HCT116 (cell line): ENCODE data around the gene SLC17A5. TPM values are rescaled to one million over a fixed set of nuclear protein-coding genes. Genes with fewer than 3 reads are reported as not detected.
A peak's percentile ranks its signal among the peaks of the same experiment; 100 is the strongest.

ENCODE experiments used
- ATAC-seq: fragments of 200-7000 bp; cut with Tn5 transposase; 2 replicates; pipeline ENCODE4 v1.9.1; 2020; ENCODE audit warnings: mild to moderate bottlenecking, moderate library complexity
- BruUV-seq: library from RNA; stranded (reverse); fragments of 400-500 nt; replicated peaks from 2 replicates; lab custom pipeline; 2021; lab: Mats Ljungman, UMichigan
- CTCF ChIA-PET: fragments of 300-600 bp; sonication (Branson Sonifier 250); formaldehyde crosslinking; loops from one replicate; lab custom pipeline; 2021; ENCODE audit warnings: antibody characterized with exemption; lab: Charles Lee
- POLR2A ChIA-PET: fragments of 300-600, 350-600 bp; sonication (Branson Sonifier 250); formaldehyde crosslinking; loops from one replicate; lab custom pipeline; 2021; ENCODE audit warnings: antibody characterized with exemption; lab: Charles Lee
- RAD21 ChIA-PET, 2 experiments: fragments of 300-600 bp; sonication (Branson Sonifier 250); formaldehyde crosslinking; loops; one replicate each; lab custom pipeline; 2023; ENCODE audit warnings: low total read pairs in 2 of 2; ENCODE audit not compliant: uncharacterized antibody in 2 of 2, unreplicated experiment in 2 of 2, low non-redundant PET in 1 of 2; lab: Charles Lee
- DNase-seq: peaks from one replicate; pipeline ENCODE4 v3.0.0-alpha.2; 2010; ENCODE audit warnings: low read depth, low spot score
- H2AFZ ChIP-seq: fragments of 200-600 bp; shearing (Covaris generic), sonication (generic); 2 replicates; pipeline ENCODE4 v1.6.1; 2017; ENCODE audit warnings: low read depth, mixed run types, mixed read lengths, antibody characterized with exemption, low read length; ENCODE audit not compliant: poor library complexity, severe bottlenecking
- H3K27ac ChIP-seq: 2 replicates; pipeline ENCODE4 v1.5.1; 2012; ENCODE audit warnings: low read depth, low read length
- H3K27me3 ChIP-seq: fragments of 200-600 bp; sonication (generic); 2 replicates; pipeline ENCODE4 v1.6.1; 2016; ENCODE audit warnings: mixed run types, low read length, mixed read lengths; ENCODE audit not compliant: insufficient read depth
- H3K36me3 ChIP-seq, 2 experiments: fragments of 200-500 bp in 1 of 2; fragments of 200-600 bp in 1 of 2; sonication (Bioruptor generic) in 1 of 2; sonication (generic) in 1 of 2; 2 replicates each; pipeline versions ENCODE4 v1.5.1 to v1.6.1; 2014 to 2016; ENCODE audit warnings: low read length in 2 of 2, inconsistent platforms in 1 of 2, mixed read lengths in 1 of 2, mixed run types in 1 of 2; ENCODE audit not compliant: insufficient read depth in 2 of 2, control insufficient read depth in 1 of 2
- H3K4me1 ChIP-seq, 2 experiments: fragments of 200-600 bp in 1 of 2; sonication (generic) in 1 of 2; 2 replicates each; pipeline versions ENCODE4 v1.5.1 to v1.6.1; 2012 to 2017; ENCODE audit warnings: low read length in 2 of 2, inconsistent platforms in 1 of 2, mild to moderate bottlenecking in 1 of 2, mixed read lengths in 1 of 2, mixed run types in 1 of 2, moderate library complexity in 1 of 2; ENCODE audit not compliant: insufficient read depth in 2 of 2, control insufficient read depth in 1 of 2
- H3K4me2 ChIP-seq: fragments of 200-600 bp; sonication (generic); 2 replicates; pipeline ENCODE4 v1.6.1; 2017; ENCODE audit warnings: mixed run types, low read length, mixed read lengths
- H3K4me3 ChIP-seq, 2 experiments: fragments of 200-600 bp in 1 of 2; sonication (generic) in 1 of 2; replicated peaks in 1 of 2; 2 replicates each; pipeline ENCODE4 v1.5.1; 2011 to 2016; ENCODE audit warnings: low read length in 2 of 2, control low read depth in 1 of 2, low read depth in 1 of 2, mild to moderate bottlenecking in 1 of 2, mixed read lengths in 1 of 2, mixed run types in 1 of 2
- H3K79me2 ChIP-seq: fragments of 200-600 bp; sonication (generic); 2 replicates; pipeline ENCODE4 v1.6.1; 2017; ENCODE audit warnings: mild to moderate bottlenecking, mixed run types, low read length, moderate library complexity, mixed read lengths; ENCODE audit not compliant: insufficient read depth
- H3K9ac ChIP-seq: fragments of 200-600 bp; sonication (generic); 2 replicates; pipeline ENCODE4 v1.6.1; 2016; ENCODE audit warnings: low read length, mixed read lengths
- H3K9me2 ChIP-seq: fragments of 200-600 bp; sonication (generic), shearing (Covaris generic); 2 replicates; pipeline ENCODE4 v1.6.1; 2017; ENCODE audit warnings: mixed run types, mild to moderate bottlenecking, moderate library complexity; ENCODE audit not compliant: insufficient read depth
- H3K9me3 ChIP-seq, 2 experiments: fragments of 200-500 bp in 1 of 2; fragments of 200-600 bp in 1 of 2; sonication (Bioruptor generic) in 1 of 2; sonication (generic) in 1 of 2; 2 replicates each; pipeline ENCODE4 v1.6.1; 2014 to 2017; ENCODE audit warnings: low read length in 2 of 2, mixed read lengths in 2 of 2, inconsistent platforms in 1 of 2, low read depth in 1 of 2, mild to moderate bottlenecking in 1 of 2, mixed run types in 1 of 2, moderate library complexity in 1 of 2; ENCODE audit not compliant: control insufficient read depth in 1 of 2, insufficient read depth in 1 of 2
- H4K20me1 ChIP-seq: fragments of 200-600 bp; sonication (generic), shearing (Covaris generic); 2 replicates; pipeline ENCODE4 v1.6.1; 2017; ENCODE audit warnings: mixed run types, mild to moderate bottlenecking, moderate library complexity; ENCODE audit not compliant: insufficient read depth
- ATF3 ChIP-seq: IDR thresholded peaks from 2 replicates; pipeline ENCODE4 v1.6.1; 2012
- CEBPB ChIP-seq: IDR thresholded peaks from 2 replicates; pipeline ENCODE4 v1.6.1; 2012; ENCODE audit warnings: low read depth
- EZH2 ChIP-seq: fragments of 200-600 bp; sonication (generic); IDR thresholded peaks from 2 replicates; pipeline ENCODE4 v1.6.1; 2017; ENCODE audit warnings: antibody characterized with exemption, mixed run types
- FOSL1 ChIP-seq: IDR thresholded peaks from 2 replicates; pipeline ENCODE4 v1.6.1; 2012; ENCODE audit warnings: low read depth
- JUND ChIP-seq: IDR thresholded peaks from 2 replicates; pipeline ENCODE4 v1.6.1; 2012
- POLR2A ChIP-seq: IDR thresholded peaks from 2 replicates; pipeline ENCODE4 v1.7.0; 2011; ENCODE audit warnings: borderline replicate concordance; ENCODE audit not compliant: insufficient read depth, insufficient read length; ENCODE audit errors: extremely low read depth
- RAD21 ChIP-seq: IDR thresholded peaks from 2 replicates; pipeline ENCODE4 v1.6.1; 2012; ENCODE audit warnings: low read depth, mild to moderate bottlenecking
- SIN3A ChIP-seq: IDR thresholded peaks from 2 replicates; pipeline ENCODE4 v1.6.1; 2012; ENCODE audit warnings: low read depth
- ZNF274 ChIP-seq: fragments of 200-500 bp; sonication (Bioruptor generic); IDR thresholded peaks from 2 replicates; pipeline ENCODE4 v1.6.1; 2014; ENCODE audit warnings: mild to moderate bottlenecking, low read depth, low read length, inconsistent platforms
- intact Hi-C: fragments of 100-400 bp; cut with micrococcal nuclease; formaldehyde crosslinking; loops from 2 replicates; pipeline ENCODE4 v1.10.0; 2022
- total RNA-seq: library from RNA; stranded (reverse); gene quantifications from one replicate; pipeline ENCODE4 v1.2.1, GENCODE V29; 2021; ENCODE audit not compliant: unreplicated experiment
- TF ChIP-seq, protein P1 (sequence below): IDR thresholded peaks from 2 replicates; pipeline ENCODE4 v1.6.1; 2012; ENCODE audit warnings: low read depth
- TF ChIP-seq, protein P2 (sequence below): IDR thresholded peaks from 2 replicates; pipeline ENCODE4 v1.6.1; 2012
- TF ChIP-seq, protein P3 (sequence below), 3 experiments: fragments of 200-600 bp in 1 of 3; sonication (generic) in 1 of 3; IDR thresholded peaks in 2 of 3; conservative IDR thresholded peaks in 1 of 3; 2 replicates each; pipeline ENCODE4 v1.5.1; 2012 to 2017; ENCODE audit warnings: low read depth in 2 of 3, low read length in 2 of 3, antibody characterized with exemption in 1 of 3, borderline replicate concordance in 1 of 3, control low read depth in 1 of 3, mild to moderate bottlenecking in 1 of 3, mixed read lengths in 1 of 3, mixed run types in 1 of 3, moderate library complexity in 1 of 3; ENCODE audit not compliant: insufficient read depth in 1 of 3

Gene SLC17A5
- total RNA-seq, 1 experiment from 2014 or later = 17.0 TPM

DNA sequence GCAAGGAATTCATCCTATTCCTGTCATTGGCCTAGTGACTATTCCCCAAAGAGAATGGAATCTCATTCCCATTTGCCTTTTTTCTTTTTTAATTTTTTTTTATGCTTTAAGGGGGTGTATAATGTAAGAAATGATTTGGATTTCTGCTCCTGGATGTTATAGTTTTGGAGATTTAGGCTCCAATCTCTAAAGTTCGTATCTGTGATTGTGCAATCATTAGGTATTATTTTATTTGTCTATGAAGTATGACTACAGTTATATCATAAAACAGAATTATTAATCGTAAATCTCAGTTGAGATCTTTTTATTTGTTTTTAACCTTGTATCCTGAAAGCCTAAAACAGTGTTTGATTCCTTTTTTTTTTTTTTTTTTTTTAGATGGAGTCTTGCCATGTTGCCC, 91.2 kb downstream of the SLC17A5 start (continued):
- TF ChIP-seq CEBPB (no peak), ATF3 (no peak)
- TF ChIP-seq, protein P1, sequence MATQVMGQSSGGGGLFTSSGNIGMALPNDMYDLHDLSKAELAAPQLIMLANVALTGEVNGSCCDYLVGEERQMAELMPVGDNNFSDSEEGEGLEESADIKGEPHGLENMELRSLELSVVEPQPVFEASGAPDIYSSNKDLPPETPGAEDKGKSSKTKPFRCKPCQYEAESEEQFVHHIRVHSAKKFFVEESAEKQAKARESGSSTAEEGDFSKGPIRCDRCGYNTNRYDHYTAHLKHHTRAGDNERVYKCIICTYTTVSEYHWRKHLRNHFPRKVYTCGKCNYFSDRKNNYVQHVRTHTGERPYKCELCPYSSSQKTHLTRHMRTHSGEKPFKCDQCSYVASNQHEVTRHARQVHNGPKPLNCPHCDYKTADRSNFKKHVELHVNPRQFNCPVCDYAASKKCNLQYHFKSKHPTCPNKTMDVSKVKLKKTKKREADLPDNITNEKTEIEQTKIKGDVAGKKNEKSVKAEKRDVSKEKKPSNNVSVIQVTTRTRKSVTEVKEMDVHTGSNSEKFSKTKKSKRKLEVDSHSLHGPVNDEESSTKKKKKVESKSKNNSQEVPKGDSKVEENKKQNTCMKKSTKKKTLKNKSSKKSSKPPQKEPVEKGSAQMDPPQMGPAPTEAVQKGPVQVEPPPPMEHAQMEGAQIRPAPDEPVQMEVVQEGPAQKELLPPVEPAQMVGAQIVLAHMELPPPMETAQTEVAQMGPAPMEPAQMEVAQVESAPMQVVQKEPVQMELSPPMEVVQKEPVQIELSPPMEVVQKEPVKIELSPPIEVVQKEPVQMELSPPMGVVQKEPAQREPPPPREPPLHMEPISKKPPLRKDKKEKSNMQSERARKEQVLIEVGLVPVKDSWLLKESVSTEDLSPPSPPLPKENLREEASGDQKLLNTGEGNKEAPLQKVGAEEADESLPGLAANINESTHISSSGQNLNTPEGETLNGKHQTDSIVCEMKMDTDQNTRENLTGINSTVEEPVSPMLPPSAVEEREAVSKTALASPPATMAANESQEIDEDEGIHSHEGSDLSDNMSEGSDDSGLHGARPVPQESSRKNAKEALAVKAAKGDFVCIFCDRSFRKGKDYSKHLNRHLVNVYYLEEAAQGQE = no peak

DNA sequence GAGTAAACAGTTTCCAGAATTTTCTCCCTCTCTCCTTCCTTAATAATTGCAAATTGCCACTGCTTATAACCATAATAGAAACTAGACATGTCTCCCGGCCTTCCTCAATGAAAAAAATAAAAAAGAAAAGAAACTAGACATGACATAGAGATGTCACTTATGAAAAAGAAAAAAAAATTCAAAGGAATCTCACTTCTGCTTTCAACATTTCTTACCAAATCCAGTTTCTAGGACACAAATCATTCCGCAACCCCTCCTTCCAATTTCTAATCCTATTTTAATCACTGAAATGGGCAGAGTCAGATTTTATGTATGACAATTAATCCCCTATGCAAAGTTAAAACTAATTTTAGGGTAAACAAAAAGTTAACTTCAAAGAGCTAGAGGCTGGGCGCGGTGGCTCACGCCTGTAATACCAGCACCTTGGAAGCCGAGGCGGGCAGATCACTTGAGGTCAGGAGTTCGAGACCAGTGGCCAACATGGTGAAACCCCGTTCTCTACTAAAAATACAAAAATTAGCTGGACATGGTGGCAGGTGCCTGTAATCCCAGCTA, 92.9 kb downstream of the SLC17A5 start:
- Histone ChIP-seq H3K36me3 (no peaks in the 10 kb centered on the region), H3K27ac (no peak overlapping the region), H3K4me2 (no peak overlapping the region)
- TF ChIP-seq SIN3A (no peak), RAD21 (no peak), CEBPB (no peak), EZH2 (no peak), ZNF274 (no peak), POLR2A (no peak), FOSL1 (no peak), JUND (no peak)
- TF ChIP-seq, protein P2, sequence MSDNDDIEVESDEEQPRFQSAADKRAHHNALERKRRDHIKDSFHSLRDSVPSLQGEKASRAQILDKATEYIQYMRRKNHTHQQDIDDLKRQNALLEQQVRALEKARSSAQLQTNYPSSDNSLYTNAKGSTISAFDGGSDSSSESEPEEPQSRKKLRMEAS = no peak
- TF ChIP-seq, protein P3, sequence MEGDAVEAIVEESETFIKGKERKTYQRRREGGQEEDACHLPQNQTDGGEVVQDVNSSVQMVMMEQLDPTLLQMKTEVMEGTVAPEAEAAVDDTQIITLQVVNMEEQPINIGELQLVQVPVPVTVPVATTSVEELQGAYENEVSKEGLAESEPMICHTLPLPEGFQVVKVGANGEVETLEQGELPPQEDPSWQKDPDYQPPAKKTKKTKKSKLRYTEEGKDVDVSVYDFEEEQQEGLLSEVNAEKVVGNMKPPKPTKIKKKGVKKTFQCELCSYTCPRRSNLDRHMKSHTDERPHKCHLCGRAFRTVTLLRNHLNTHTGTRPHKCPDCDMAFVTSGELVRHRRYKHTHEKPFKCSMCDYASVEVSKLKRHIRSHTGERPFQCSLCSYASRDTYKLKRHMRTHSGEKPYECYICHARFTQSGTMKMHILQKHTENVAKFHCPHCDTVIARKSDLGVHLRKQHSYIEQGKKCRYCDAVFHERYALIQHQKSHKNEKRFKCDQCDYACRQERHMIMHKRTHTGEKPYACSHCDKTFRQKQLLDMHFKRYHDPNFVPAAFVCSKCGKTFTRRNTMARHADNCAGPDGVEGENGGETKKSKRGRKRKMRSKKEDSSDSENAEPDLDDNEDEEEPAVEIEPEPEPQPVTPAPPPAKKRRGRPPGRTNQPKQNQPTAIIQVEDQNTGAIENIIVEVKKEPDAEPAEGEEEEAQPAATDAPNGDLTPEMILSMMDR (IDR thresholded peaks at IDR 0.05 in 2 of 3, conservative IDR thresholded peaks at IDR 0.05 in 1 of 3; ENCODE audit: borderline replicate concordance in 1 of 3, insufficient read depth in 1 of 3, low read depth in 2 of 3, low read length in 2 of 3) = no peak
- TF ChIP-seq, all 23 proteins: peak for 0
- DNase-seq (no peak), ATAC-seq (no peak)
- no peaks in the 10 kb centered on the region for H3K79me2 ChIP-seq
- H3K9me2 ChIP-seq = no peaks in the 10 kb centered on the region
- CTCF ChIA-PET = no interaction called here
- no peaks in the 10 kb centered on the region for H4K20me1 ChIP-seq
- POLR2A ChIA-PET = interaction anchor here (1.0 to 4.0 kb wide), 2 partner anchors 40 to 41 kb away, joined by 3 to 20 read pairs; partner anchors contain the start of gene EEF1A1
- no peaks in the 10 kb centered on the region for H3K9me3 ChIP-seq
- no TSS peak for BruUV-seq
- no peaks in the 10 kb centered on the region for H3K27me3 ChIP-seq
- intact Hi-C loops = no loop called here
- RAD21 ChIA-PET = interaction anchor here in 1 of 2 experiments (0.5 kb wide), 1 partner anchor 19 kb away, joined by 3 read pairs; no protein-coding TSS in a partner anchor
- no peak overlapping the region for H3K9ac ChIP-seq
- peaks cover 10 to 29% of the 10 kb centered on the region in 2 experiments; a peak in 3 of 4 replicates for H3K4me1 ChIP-seq
- peak overlapping the region; percentile 76 for H2AFZ ChIP-seq
- no peak overlapping the region for H3K4me3 ChIP-seq
